Myocyte (in vitro differentiated cells): ENCODE measurements around the gene TBC1D13. TPM values are rescaled to one million over a fixed set of nuclear protein-coding genes. Genes with fewer than 3 reads are reported as not detected.
A peak's percentile ranks its signal among the peaks of the same experiment; 100 is the strongest.

Experiments
- DNase-seq: peaks from one replicate; pipeline ENCODE4 v3.0.0-alpha.2; 2012; ENCODE audit warnings: low read depth
- total RNA-seq: library from RNA; depleted of rRNA; stranded (reverse); fragments of >200 nt; gene quantifications from 2 replicates; pipeline ENCODE4 v1.2.3, GENCODE V29; 2014

The TBC1D13 gene
- total RNA-seq, 1 donor from 2014 or later, result 42.4 TPM

DNA sequence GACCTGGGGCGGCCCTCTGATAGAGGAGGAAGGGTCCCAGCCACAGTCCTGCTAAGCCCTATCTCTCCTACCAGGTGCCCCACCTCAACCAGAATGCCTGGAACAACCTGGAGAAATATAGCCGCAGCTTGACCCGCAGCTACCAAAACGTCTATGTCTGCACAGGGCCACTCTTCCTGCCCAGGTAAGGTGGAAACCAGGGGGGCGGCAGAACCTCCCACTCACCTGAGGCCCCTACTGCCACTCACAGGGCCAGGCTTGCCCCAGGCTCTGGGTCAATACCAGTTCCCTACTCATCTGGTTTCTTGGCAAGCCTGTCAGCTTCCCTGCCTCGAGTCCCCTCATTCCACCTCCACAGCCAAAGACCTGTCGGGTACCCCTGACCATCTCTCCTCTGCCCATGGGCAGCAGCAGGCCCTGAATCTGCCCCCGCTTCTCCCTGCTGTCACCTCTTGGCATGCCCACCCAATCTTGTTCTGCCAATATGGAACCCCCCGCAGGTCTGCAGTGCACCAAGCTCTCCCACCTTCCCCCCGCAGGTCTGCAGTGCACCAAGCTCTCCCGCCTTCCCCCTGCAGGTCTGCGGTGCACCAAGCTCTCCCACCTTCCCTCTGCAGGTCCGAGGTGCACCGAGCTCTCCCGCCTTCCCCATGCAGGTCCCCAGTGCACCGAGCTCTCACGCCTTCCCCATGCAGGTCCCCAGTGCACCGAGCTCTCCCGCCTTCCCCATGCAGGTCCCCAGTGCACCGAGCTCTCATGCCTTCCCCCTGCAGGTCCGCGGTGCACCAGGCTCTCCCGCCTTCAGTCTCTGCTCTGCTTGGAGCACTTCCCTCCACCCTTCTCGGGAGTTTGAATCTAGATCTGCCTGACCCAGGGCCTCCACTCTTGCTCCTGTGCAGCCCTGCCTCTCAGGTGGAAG is 33.9 kb downstream of the TBC1D13 start:
- no peak for DNase-seq

DNA sequence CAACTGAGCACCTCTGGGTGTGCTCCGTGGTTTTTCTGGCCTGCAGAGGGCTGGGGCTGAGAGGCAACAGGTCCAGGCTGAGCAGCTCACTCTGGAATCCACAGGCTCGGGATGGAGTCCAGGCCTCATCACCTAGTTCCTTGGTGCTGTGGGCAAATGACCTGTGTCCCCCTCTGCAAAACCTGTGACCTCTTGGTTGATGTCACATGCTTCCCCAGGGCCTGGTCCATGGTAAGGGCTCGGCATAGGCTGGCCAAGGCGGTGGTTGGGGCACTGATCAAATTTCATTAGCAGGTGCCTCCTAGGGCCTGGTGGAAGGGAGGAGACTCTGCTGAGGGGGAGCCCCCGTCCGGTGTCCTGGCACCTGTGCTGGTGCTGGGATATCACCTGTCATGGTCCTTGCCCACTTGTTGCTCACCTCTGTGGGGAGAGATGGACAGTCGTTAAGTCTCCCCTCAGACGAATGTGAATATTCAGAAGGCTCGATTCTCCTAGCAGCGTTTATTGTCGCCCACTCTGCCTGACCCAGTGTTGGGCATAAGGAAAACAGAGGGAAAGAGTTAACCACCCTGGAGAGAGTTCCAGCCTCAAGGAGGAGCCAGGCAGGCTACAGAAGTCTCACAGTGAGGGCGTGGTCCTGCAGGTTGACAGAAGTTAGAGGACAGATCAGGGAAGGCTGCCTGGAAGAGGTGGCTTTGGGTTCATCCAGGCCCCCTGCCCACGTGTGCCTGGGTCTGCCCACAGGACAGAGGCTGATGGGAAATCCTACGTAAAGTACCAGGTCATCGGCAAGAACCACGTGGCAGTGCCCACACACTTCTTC is 34.7 kb downstream of the TBC1D13 start:
- no peak for DNase-seq

- DNase-seq, result no peak
Measured at GRCh38 chr9:128822407-128823042, 35.5 kb downstream of the TBC1D13 start.

DNA sequence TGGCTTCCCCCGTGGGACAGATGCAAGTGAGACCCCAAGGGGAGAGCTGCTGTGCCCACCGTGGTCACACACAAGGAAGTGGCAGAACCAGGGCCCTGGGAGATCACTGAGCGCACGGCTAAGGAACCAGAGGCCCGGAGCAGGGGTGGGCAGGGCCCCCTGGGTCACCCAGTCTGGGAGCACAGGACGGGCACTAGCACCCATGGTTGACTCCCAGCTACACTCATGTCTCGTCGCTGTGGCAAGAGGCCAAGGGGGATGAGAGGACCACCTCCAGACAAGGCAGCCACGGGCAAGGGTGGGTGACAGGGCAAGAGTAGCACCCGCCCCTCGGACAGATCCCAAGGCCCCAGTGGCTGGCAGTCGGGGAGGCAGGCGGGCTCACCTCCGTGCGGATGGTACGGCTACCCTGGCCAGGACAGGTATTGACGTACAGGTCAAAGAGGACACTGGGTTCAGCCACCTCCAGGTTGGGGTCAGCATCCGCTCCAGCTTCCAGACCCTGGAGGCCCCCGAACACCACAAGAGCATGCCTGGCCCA is 36.4 kb downstream of the TBC1D13 start:
- DNase-seq, result no peak

- DNase-seq, result no peak
Measured at GRCh38 chr9:128823903-128824406, 36.9 kb downstream of the TBC1D13 start.

DNA sequence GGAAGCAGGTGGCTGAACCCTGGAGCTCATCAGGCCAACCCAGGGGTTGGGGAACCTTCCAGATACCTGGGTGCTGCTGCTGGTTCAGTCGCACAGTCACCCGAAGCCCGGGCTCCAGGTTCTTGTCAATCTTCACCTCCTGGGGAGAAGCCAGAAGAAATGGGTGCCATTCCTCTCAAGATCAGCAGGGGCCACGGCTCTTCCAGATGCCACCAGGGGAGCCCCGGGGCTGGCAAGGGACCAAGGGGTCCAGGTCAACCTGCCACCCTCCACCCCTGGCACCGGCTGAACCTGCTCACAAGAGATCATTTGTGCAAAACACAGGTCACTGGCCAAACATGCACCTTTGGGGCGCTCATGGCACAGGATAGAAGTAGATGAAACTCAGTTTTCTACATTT is 37.9 kb downstream of the TBC1D13 start:
- DNase-seq, result no peak

DNA sequence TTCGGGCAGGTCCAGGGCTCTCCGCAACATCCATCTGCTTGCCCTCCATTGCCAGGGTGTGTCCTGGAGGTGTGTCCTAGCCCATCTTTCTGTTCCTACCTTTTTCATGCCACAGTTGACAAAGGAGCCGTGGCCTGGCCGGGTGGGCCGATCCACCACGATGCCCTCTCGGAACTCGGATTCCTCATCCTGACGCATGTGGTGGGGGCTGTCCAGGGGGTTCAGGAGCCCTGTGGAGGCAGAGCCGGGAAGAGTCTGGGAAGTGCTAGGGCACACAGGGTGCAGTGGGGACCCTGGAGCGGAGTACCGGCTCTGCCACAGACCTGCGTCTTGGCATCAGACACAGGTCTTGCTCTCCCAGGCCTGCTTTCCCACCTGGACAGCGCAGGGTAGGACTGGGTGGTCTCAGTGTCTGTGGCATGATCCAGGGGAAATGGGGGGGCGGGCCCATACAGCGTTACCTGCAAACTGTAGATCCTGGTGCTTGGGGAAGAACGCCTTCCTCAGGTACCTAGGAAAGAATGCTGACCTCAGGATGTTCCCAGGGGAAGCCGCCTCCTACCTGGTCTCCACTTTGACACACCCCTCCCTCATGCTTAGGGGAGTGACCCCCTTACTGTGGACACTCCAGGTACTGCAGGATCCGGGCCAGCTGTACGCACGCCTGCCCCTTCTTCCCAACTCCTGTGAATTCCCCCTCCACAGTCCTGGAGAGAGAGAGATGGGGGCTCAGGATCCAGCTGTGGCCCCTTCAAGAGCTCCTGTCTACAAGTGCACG is 39.1 kb downstream of the TBC1D13 start:
- no peak for DNase-seq

DNA sequence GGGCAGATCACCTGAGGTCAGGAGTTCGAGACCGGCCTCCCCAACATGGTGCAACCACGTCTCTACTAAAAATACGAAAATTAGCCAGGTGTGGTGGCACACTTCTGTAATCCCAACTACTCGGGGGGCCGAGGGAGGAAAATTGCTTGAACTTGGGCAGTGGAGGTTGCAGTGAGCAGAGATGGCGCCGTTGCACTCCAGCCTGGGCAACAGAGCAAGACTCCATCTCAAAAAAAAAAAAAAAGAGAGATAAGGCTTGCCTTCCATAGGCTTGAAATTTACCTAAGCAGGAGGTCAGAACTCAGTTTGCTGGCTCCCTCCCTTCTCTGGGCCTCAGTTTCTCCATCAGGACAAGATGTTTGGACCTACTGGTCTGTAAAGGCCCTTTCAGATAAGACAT is 41.2 kb downstream of the TBC1D13 start:
- no peak for DNase-seq

GRCh38 chr9:128828719-128829452 is 41.8 kb downstream of the TBC1D13 start:
- DNase-seq, result no peak

DNA sequence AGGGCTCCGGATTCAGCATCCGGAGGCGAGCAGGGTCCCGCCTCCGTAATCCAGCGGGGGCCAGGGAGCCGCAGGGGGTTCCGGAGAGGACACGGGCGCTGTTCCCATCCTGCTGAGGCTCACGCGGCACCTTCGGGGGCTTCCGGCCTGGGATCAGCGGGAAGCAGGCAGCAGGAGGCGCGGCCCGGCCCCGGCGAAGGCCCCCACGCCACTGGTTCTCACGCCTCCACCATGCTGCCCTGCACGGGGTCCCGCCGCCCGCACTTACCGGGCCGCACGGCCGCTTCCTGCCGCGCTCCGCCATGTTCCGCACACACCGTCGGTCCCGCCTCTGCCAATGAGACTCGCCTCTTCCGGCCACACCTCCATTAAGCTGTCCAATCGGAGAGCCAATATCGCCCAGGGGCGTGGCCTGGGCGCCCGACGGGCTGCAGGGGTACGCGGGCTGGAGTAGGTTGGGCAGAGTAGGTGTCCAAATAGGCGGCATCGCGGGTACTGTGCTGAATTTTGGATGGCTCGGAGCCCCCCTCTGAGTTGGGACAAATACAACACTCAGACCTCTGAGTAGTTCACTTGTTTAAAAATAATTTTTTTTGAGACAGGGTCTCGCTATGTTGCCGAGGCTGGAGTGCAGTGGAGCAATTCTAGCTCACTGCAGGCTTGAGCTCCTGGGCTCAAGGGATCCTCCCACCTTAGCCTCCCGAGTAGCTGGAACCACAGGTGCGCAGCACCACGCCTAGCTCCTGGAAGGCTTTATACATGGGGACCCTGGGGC is 42.6 kb downstream of the TBC1D13 start, which contains the start of gene SPOUT1:
Gene SPOUT1 (minus strand): TSS at position 318 of the 775 bp plus-strand sequence. CDS start 14 bp downstream, at position 304.
- peak; percentile 92 for DNase-seq

DNA sequence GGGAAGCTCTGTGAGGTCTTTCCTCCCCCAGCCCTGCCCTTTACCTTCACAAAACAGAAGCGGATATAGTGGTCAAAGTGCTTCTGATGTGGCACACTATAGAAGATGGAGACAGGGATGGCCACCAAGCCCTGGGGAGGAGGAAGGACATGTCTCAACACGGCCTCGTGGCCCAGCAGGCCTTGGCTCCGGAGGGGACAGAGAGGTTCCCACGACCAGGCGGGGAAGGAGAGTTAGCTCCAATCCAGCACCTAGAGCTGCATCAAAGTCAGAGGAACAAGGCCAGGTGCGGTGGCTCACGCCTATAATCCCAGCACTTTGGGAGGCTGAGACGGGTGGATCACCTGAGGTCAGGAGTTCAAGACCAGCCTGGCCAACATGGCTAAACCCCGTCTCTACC is 46.6 kb downstream of the TBC1D13 start:
- no peak for DNase-seq

DNA sequence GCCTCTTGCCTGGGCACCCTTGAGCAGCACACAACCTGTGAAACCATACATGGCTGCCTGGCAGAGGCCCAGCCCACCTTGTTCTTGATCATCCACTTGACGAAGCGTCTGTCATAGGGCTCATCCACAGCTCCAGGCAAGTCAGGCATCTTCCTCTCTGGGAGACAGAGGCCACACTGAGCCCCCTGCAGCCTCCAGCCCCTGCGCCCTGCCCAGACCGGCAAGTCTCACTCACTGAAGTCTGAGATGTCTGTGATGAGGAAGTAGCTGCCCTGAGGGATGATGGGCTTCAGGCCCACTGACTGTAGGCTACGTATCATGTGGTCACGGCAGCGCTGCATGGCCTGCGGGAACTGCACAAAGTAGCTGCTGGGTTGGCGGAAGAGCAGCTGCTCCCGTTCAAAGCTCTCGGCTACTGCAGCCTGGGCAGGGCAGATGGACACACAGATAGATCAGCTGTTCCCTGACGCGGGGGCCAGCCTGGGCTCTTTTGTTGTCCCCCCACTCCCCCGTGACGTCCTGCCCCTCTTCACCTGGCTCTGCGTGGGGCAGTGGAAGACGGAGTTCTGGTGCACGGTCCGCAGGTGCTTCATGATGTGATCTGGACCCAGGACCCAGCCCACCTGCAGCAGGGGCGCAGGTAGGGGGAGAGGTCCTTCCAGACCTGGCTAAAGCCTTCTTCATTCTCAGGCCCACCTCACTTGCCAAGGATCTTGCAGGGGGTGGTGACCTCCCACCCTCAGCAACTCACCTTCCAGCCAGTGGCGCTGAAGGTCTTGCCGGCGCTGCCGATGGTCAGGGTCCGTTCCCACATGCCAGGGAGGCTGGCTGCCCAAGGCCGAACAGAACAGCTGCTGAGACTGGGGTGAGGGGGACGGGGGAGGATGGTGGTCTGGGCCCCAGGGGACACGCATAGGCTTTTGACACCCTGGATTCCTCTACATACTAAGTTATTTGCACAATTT is 48.5 kb downstream of the TBC1D13 start:
- no peak for DNase-seq

DNA sequence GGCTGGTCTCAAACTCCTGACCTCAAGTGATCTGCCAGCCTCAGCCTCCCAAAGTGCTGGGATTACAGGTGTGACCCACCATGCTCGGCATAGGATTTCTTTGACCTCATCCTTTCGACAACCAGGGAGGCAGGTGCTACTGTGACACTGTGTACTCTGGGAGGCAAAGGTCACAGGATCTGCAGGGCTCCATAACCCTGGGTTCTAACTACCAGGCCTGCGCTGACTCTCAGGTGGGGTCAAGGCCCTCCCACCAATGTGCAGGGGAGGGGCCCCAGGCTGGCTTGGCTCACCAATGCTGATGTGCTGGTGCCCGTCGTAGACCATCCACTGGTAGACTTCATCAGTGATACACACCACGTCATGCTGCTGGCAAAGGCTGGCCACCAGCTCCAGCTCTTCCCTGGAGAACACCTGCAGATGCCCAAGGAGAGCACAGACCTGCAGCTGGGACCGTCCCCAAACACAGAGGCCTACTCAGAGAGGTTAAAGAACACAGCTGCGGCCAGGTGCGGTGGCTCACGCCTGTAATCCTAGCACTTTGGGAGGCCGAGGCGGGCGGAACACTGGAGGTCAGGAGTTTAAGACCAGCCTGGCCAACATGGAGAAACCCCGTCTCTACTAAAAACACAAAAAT is 49.6 kb downstream of the TBC1D13 start:
- no peak for DNase-seq

DNA sequence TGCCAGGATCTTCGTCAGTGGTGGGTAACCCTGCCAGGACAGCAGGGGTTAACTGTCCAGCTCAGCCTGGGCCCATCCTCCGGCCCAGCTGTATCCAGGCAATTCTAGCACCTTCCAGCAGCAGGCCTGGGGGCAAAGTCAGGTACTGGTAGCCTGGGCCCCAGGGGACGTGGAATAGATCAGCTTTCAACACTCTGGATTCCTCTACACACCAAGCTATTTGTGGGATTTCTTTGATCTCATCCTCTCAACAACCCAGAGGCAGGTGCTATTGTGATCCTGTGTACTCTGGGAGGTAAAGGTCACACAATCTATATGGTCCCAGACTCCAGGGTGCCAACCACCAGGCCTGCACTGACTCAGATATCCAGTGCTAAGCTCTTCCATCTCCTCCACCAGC is 51.3 kb downstream of the TBC1D13 start:
- no peak for DNase-seq

DNA sequence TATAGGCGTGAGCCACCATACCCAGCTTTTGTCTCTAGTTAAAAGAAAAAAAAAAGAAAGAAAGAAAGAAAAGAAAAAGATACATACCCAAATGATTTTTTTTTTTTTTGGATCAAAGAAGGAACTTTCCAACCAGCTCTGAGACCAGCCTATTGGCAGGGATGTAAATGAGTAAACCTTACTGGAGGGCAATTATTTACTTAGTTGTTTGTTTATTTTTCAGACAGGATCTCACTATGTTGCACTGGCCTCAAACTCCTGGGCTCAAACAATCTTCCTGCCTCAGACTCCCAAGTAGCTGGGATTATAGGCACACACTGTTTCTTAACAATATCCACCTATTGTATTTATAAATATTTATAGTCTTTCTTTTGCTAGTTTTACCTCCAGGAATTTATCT is 53.5 kb downstream of the TBC1D13 start:
- DNase-seq, result no peak

DNA sequence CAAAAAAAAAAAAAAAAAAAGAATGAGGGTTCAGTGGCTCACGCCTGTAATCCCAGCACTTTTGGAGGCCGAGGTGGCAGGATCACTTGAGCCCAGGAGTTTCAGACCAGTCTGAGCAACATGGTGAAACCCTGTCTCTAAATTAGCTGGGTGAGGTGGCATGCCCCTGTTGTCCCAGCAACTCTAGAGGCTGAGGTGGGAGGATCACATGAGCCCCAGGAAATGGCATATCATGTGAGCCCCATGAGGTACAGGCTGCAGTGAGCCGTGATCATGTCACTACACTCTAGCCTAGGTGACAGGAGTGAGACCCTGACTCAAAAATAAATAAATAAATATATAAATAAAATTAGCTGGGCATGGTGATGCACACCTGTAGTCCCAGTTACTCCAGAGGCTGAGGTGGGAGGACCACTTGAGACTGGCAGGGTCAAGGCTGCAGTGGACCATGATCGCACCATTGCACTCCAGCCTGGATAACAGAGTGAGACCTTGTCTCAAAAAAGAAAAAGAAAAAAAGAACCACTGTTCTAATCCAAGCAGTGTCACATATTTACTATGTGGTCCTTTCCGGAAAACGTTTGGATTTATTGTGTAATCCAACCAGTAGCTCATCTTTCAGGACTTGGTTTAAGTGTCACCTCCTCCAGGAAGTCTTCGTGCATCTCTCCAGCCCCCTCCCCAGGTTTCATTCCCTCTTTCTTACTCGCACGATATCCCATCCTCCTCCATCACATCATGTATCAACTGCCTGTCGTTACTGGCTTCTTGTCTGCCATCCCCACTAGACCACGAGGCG is 54.8 kb downstream of the TBC1D13 start:
- DNase-seq, result no peak
